A549 (cell line): Measurements from ENCODE around the gene NTF3.

Experiments
- CTCF ChIP-seq: fragments of >200 bp; sonication (Bioruptor Twin); formaldehyde crosslinking; IDR thresholded peaks from 3 replicates; pipeline ENCODE4 v1.5.1; 2016
- ELK1 ChIP-seq: fragments of 150-350 bp; IDR thresholded peaks from 2 replicates; pipeline ENCODE4 v1.6.1; 2014; ENCODE audit warnings: low read depth, mild to moderate bottlenecking, low read length
- FOSB ChIP-seq: fragments of 250-450 bp; sonication (Bioruptor Pico); IDR thresholded peaks from 2 replicates; pipeline ENCODE4 v1.5.0; 2020; ENCODE audit warnings: mild to moderate bottlenecking, moderate library complexity
- MAFK ChIP-seq: fragments of 450-650 bp; IDR thresholded peaks from 2 replicates; pipeline ENCODE4 v1.6.1; 2014; ENCODE audit not compliant: partially characterized antibody
- MYC ChIP-seq: IDR thresholded peaks from 2 replicates; pipeline ENCODE4 v1.6.1; 2012; ENCODE audit warnings: mild to moderate bottlenecking, inconsistent platforms, low read length, improper control_type of control experiment, borderline replicate concordance
- NFE2L2 ChIP-seq: fragments of 150-350 bp; conservative IDR thresholded peaks from 2 replicates; pipeline ENCODE4 v1.6.1; 2014; ENCODE audit warnings: low read length
- NPAS2 ChIP-seq: fragments of 250-450 bp; sonication (Bioruptor Pico); IDR thresholded peaks from 2 replicates; pipeline ENCODE4 v1.8.0; 2022; ENCODE audit warnings: mild to moderate bottlenecking, moderate library complexity, borderline replicate concordance
- NR3C1 ChIP-seq: fragments of >200 bp; sonication (Bioruptor Twin); formaldehyde crosslinking; IDR thresholded peaks from 3 replicates; pipeline ENCODE4 v1.6.1; 2017
- POLR2A ChIP-seq: IDR thresholded peaks from 2 replicates; pipeline ENCODE4 v1.6.1; 2012; ENCODE audit warnings: mild to moderate bottlenecking, low read length
- RFX5 ChIP-seq: fragments of 450-650 bp; IDR thresholded peaks from 2 replicates; pipeline ENCODE4 v1.7.1; 2014; ENCODE audit warnings: antibody characterized with exemption, mild to moderate bottlenecking, moderate library complexity
- USF2 ChIP-seq: fragments of 450-650 bp; IDR thresholded peaks from 2 replicates; pipeline ENCODE4 v1.6.1; 2014; ENCODE audit warnings: antibody characterized with exemption

- TF ChIP-seq POLR2A, result no peak
- TF ChIP-seq CTCF, result no peak
- TF ChIP-seq NPAS2 (CRISPR knock-in tag), result no peak
- TF ChIP-seq MYC, result no peak
- no peak for TF ChIP-seq ELK1
- no peak for TF ChIP-seq NFE2L2
- no peak for TF ChIP-seq FOSB (CRISPR knock-in tag)
- TF ChIP-seq RFX5, result no peak
- TF ChIP-seq MAFK, result no peak
- no peak for TF ChIP-seq NR3C1
- no peak for TF ChIP-seq USF2
Measured at GRCh38 chr12:5391653-5392052, 40.3 kb upstream of the NTF3 start.
